ENCODE measurements around the gene PCDHGB3.
"Not testable (repeated sequence)": the region's sequence is repeated elsewhere in the genome, so short reads cannot be mapped to it uniquely, and the experiment has no call there.

Gene PCDHGB3

GRCh38 chr5:141411575-141411974 lies 41.5 kb downstream of the PCDHGB3 start:
- TF ChIP-seq, protein P1, sequence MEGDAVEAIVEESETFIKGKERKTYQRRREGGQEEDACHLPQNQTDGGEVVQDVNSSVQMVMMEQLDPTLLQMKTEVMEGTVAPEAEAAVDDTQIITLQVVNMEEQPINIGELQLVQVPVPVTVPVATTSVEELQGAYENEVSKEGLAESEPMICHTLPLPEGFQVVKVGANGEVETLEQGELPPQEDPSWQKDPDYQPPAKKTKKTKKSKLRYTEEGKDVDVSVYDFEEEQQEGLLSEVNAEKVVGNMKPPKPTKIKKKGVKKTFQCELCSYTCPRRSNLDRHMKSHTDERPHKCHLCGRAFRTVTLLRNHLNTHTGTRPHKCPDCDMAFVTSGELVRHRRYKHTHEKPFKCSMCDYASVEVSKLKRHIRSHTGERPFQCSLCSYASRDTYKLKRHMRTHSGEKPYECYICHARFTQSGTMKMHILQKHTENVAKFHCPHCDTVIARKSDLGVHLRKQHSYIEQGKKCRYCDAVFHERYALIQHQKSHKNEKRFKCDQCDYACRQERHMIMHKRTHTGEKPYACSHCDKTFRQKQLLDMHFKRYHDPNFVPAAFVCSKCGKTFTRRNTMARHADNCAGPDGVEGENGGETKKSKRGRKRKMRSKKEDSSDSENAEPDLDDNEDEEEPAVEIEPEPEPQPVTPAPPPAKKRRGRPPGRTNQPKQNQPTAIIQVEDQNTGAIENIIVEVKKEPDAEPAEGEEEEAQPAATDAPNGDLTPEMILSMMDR (IDR thresholded peaks at IDR 0.05; ENCODE audit: unreplicated experiment in 3 of 3), result no peak
- Mint-ChIP-seq H3K27me3 (ENCODE audit: low read depth) (peaks cover 23% of the 10 kb centered on the region), H3K9me3 (peaks cover 75% of the 10 kb centered on the region), H3K4me1 (peaks cover 15% of the 10 kb centered on the region), H3K27ac (no peak overlapping the region), H3K4me3 (peak overlapping the region; percentile 50 to 72 (median 69)), H3K36me3 (ENCODE audit: low read depth) (peaks cover 92% of the 10 kb centered on the region)

- peaks cover 25% of the 10 kb centered on the region for H3K27me3 Mint-ChIP-seq (ENCODE audit: low read depth)
- peak within 1 kb of the TSS; percentile 83 to 85 (median 85) for H3K4me3 Mint-ChIP-seq
- peaks cover 15% of the 10 kb centered on the region for H3K4me1 Mint-ChIP-seq
- H3K27ac Mint-ChIP-seq, result peak within 1 kb of the TSS in 2 of 3 experiments; percentile 80 to 88
- TF ChIP-seq, protein P1 (IDR thresholded peaks at IDR 0.05; ENCODE audit: unreplicated experiment in 3 of 3), result peak; percentile 15 to 47 (median 37)
- peaks cover 96% of the 10 kb centered on the region for H3K36me3 Mint-ChIP-seq (ENCODE audit: low read depth)
- peaks cover 77% of the 10 kb centered on the region for H3K9me3 Mint-ChIP-seq
Observed at GRCh38 chr5:141412854-141413539, 43.0 kb downstream of the PCDHGB3 start, which contains the start of gene PCDHGA10. Gene PCDHGA10 (plus strand): TSS chr5:141412987. CDS start chr5:141413176, 189 bp downstream.

DNA sequence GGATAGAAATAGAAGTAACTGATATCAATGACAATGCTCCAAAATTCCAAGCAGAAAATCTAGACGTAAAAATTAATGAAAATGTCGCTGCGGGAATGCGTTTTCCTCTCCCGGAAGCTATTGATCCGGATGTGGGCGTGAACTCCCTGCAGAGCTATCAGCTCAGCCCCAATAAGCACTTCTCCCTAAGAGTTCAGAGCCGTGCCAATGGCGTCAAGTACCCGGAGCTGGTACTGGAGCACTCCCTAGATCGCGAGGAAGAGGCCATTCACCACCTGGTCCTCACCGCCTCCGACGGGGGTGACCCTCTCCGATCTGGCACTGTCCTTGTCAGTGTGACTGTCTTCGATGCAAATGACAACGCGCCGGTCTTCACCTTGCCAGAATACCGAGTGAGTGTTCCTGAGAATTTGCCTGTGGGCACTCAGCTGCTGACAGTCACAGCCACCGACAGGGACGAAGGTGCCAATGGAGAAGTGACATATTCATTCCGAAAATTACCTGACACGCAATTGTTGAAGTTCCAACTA lies 43.6 kb downstream of the PCDHGB3 start:
- Mint-ChIP-seq H3K27me3 (ENCODE audit: low read depth) (peaks cover 27% of the 10 kb centered on the region), H3K36me3 (ENCODE audit: low read depth) (peaks cover 96% of the 10 kb centered on the region), H3K27ac (peak overlapping the region in 1 of 3 experiments; percentile 88), H3K4me1 (peaks cover 10% of the 10 kb centered on the region), H3K4me3 (peak overlapping the region; percentile 83 to 85 (median 85)), H3K9me3 (peaks cover 77% of the 10 kb centered on the region)
- TF ChIP-seq, protein P1 (IDR thresholded peaks at IDR 0.05; ENCODE audit: unreplicated experiment in 3 of 3), result no peak

DNA sequence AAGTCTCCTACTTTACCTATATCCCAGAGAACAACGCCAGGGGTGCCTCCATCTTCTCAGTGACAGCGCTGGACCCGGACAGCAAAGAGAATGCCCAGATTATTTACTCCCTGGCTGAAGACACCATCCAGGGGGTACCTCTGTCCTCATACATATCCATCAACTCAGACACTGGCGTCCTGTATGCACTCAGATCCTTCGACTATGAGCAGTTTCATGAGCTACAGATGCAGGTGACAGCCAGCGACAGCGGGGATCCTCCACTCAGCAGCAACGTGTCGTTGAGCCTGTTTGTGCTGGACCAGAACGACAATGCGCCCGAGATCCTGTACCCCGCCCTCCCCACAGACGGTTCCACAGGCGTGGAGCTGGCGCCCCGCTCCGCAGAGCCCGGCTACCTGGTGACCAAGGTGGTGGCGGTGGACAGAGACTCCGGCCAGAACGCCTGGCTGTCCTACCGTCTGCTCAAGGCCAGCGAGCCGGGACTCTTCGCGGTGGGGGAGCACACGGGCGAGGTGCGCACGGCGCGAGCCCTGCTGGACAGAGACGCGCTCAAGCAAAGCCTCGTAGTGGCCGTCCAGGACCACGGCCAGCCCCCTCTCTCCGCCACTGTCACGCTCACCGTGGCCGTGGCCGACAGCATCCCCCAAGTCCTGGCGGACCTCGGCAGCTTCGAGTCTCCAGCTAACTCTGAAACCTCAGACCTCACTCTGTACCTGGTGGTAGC lies 44.7 kb downstream of the PCDHGB3 start:
- H3K27ac Mint-ChIP-seq, H3K4me1 Mint-ChIP-seq: not testable (repeated sequence)
- Mint-ChIP-seq H3K9me3 (peaks cover 75% of the 10 kb centered on the region), H3K4me3 (peak overlapping the region in 2 of 3 experiments; percentile 42 to 46), H3K36me3 (ENCODE audit: low read depth) (peaks cover 96% of the 10 kb centered on the region), H3K27me3 (ENCODE audit: low read depth) (peaks cover 23% of the 10 kb centered on the region)

DNA sequence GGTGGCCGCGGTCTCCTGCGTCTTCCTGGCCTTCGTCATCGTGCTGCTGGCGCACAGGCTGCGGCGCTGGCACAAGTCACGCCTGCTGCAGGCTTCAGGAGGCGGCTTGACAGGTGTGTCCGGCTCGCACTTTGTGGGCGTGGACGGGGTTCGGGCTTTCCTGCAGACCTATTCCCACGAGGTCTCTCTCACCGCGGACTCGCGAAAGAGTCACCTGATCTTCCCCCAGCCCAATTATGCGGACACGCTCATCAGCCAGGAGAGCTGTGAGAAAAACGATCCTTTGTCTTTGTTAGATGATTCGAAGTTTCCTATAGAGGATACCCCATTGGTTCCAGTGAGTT lies 45.2 kb downstream of the PCDHGB3 start:
- H3K4me3 Mint-ChIP-seq, H3K27ac Mint-ChIP-seq, H3K4me1 Mint-ChIP-seq: not testable (repeated sequence)

DNA sequence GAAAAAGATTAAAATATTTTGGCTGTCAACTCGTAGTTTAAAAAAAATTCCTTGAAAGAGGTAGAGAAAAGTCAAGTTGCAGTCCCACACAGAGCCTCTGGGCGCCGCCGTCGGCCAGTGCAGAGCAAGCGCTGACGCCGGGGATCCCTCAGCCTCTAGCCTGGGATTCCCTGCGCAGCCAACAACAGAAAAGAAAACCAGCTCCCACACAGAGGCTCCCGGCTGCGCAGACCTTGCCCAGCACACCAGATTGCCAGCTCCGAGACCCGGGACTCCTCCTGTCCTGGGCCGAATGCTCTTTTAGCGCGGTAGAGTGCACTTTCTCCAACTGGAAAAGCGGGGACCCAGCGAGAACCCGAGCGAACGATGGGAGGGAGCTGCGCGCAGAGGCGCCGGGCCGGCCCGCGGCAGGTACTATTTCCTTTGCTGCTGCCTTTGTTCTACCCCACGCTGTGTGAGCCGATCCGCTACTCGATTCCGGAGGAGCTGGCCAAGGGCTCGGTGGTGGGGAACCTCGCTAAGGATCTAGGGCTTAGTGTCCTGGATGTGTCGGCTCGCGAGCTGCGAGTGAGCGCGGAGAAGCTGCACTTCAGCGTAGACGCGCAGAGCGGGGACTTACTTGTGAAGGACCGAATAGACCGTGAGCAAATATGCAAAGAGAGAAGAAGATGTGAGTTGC lies 47.6 kb downstream of the PCDHGB3 start, which contains the start of gene PCDHGB7:
Gene PCDHGB7 (plus strand): TSS at position 184 of the 679 bp plus-strand sequence. CDS start 183 bp downstream, at position 367.
- peaks cover 19% of the 10 kb centered on the region for H3K27me3 Mint-ChIP-seq (ENCODE audit: low read depth)
- peaks cover 87% of the 10 kb centered on the region for H3K9me3 Mint-ChIP-seq
- not testable (repeated sequence) for H3K4me1 Mint-ChIP-seq, H3K27ac Mint-ChIP-seq
- H3K4me3 Mint-ChIP-seq, result peak within 1 kb of the TSS; percentile 54 to 72 (median 72)
- H3K36me3 Mint-ChIP-seq (ENCODE audit: low read depth), result peaks cover 98% of the 10 kb centered on the region

More for the DNA sequence above, 45.2 kb downstream of the PCDHGB3 start:
- H3K9me3 Mint-ChIP-seq, result peaks cover 77% of the 10 kb centered on the region
- H3K36me3 Mint-ChIP-seq (ENCODE audit: low read depth), result peaks cover 98% of the 10 kb centered on the region
- peaks cover 22% of the 10 kb centered on the region for H3K27me3 Mint-ChIP-seq (ENCODE audit: low read depth)
